GM12878 (cell line): Measurements from ENCODE around the gene PPM1N. TPM values are rescaled to one million over a fixed set of nuclear protein-coding genes. Genes with fewer than 3 reads are reported as not detected.

ENCODE experiments used
- CHD2 ChIP-seq: IDR thresholded peaks from 2 replicates; pipeline ENCODE4 v1.6.1; 2011; ENCODE audit warnings: low read depth, low read length, improper control_type of control experiment, borderline replicate concordance
- CTCF ChIP-seq, 3 experiments: IDR thresholded peaks in 2 of 3; conservative IDR thresholded peaks in 1 of 3; 2 replicates each; pipeline ENCODE4 v1.5.1; 2011; ENCODE audit warnings: low read depth in 3 of 3, low read length in 3 of 3, mild to moderate bottlenecking in 3 of 3, control low read depth in 2 of 3, moderate library complexity in 2 of 3, inconsistent platforms in 1 of 3, mixed read lengths in 1 of 3; ENCODE audit not compliant: control insufficient read depth in 2 of 3, insufficient read depth in 1 of 3; ENCODE audit errors: extremely low read depth in 1 of 3
- CUX1 ChIP-seq: IDR thresholded peaks from 2 replicates; pipeline ENCODE4 v1.6.1; 2012; ENCODE audit warnings: improper control_type of control experiment, low read depth, low read length; ENCODE audit not compliant: insufficient replicate concordance
- IRF5 ChIP-seq: fragments of 450-650 bp; IDR thresholded peaks from 2 replicates; pipeline ENCODE4 v1.6.1; 2017; ENCODE audit warnings: borderline replicate concordance
- PML ChIP-seq: IDR thresholded peaks from 2 replicates; pipeline ENCODE4 v1.6.1; 2012; ENCODE audit warnings: low read length, inconsistent platforms
- RCOR1 ChIP-seq: conservative IDR thresholded peaks from 2 replicates; pipeline ENCODE4 v1.6.1; 2012; ENCODE audit warnings: low read depth, low read length, improper control_type of control experiment
- REST ChIP-seq: IDR thresholded peaks from 2 replicates; pipeline ENCODE4 v1.6.1; 2012; ENCODE audit warnings: mild to moderate bottlenecking, low read depth, low read length
- SMC3 ChIP-seq: IDR thresholded peaks from 2 replicates; pipeline ENCODE4 v1.6.1; 2011; ENCODE audit warnings: low read length, improper control_type of control experiment, borderline replicate concordance
- STAT1 ChIP-seq: fragments of 450-650 bp; conservative IDR thresholded peaks from 2 replicates; pipeline ENCODE4 v1.6.1; 2014; ENCODE audit warnings: antibody characterized with exemption, mild to moderate bottlenecking
- STAT3 ChIP-seq: IDR thresholded peaks from 2 replicates; pipeline ENCODE4 v1.6.1; 2011; ENCODE audit warnings: low read depth, low read length, improper control_type of control experiment
- TCF7 ChIP-seq: IDR thresholded peaks from 2 replicates; pipeline ENCODE4 v1.6.1; 2014; ENCODE audit warnings: antibody characterized with exemption, borderline replicate concordance
- ZBTB33 ChIP-seq: fragments of 450-650 bp; IDR thresholded peaks from 2 replicates; pipeline ENCODE4 v1.6.1; 2017; ENCODE audit warnings: mild to moderate bottlenecking
- ZSCAN29 ChIP-seq: fragments of 450-650 bp; IDR thresholded peaks from 2 replicates; pipeline ENCODE4 v1.6.1; 2017; ENCODE audit warnings: mild to moderate bottlenecking, moderate library complexity
- polyA plus RNA-seq, 11 experiments: library from polyadenylated mRNA; depleted of rRNA in 4 of 11; unstranded in 6 of 11; stranded (reverse) in 5 of 11; fragments of >200 nt; fragmentation: Nextera tagmentation in 4 of 11; fragmentation: Illumina TruSeq in 1 of 11; extraction: Ambion mirVana in 4 of 11; extraction: Trizol in 1 of 11; gene quantifications; 1 replicate in 1 of 11; 2 replicates in 10 of 11; pipeline versions ENCODE4 v1.2.1 to v1.2.3, GENCODE V29; 2011 to 2016; ENCODE audit warnings: inconsistent platforms in 2 of 11, missing spikeins in 2 of 11, low read depth in 1 of 11
- total RNA-seq, 4 experiments: library from RNA; depleted of rRNA in 3 of 4; stranded (reverse); fragments of >200 nt in 3 of 4; fragmentation: Illumina TruSeq in 1 of 4; extraction: Trizol in 1 of 4; gene quantifications; 2 replicates each; pipeline versions ENCODE4 v1.2.1 to v1.2.3, GENCODE V29; 2013 to 2021

Gene PPM1N
- total and polyA plus RNA-seq, 10 of the 15 experiments (the other 5 are each of a cell fraction or from before 2014, with no cell fraction given): 1.6 to 5.4 (median 3.7) TPM

- no peak for TF ChIP-seq ZBTB33
- TF ChIP-seq IRF5: no peak
- TF ChIP-seq RCOR1: peak; percentile 61; the same call in 1 of the 2 replicates
- no peak; the same call in 1 of the 2 replicates for TF ChIP-seq CHD2
- TF ChIP-seq CUX1: no peak
- peak; percentile 94 for TF ChIP-seq ZSCAN29
- TF ChIP-seq TCF7: no peak
- no peak; the same call in 1 of the 2 replicates for TF ChIP-seq REST
- TF ChIP-seq SMC3: peak; percentile 96
- TF ChIP-seq STAT1: 0 out of 2 replicates have a peak, but pooled peaks have one; percentile 87
- peak; percentile 94 to 98 (median 96) for TF ChIP-seq CTCF (IDR thresholded peaks at IDR 0.05 in 2 of 3, conservative IDR thresholded peaks at IDR 0.05 in 1 of 3; ENCODE audit: control insufficient read depth in 2 of 3, extremely low read depth in 1 of 3, insufficient read depth in 1 of 3, low read depth in 3 of 3, low read length in 3 of 3)
- 0 out of 2 replicates have a peak, but pooled peaks have one; percentile 38 for TF ChIP-seq STAT3
- peak; percentile 80 for TF ChIP-seq PML
Measured at GRCh38 chr19:45478454-45479238, 19.6 kb upstream of the PPM1N start (continued).
